GM12874 (cell line): ENCODE data around the gene LPXN.
A peak's percentile ranks its signal among the peaks of the same experiment; 100 is the strongest.

Experiments
- TF ChIP-seq, protein P1 (sequence below): IDR thresholded peaks from 2 replicates; pipeline ENCODE4 v1.5.1; 2011; ENCODE audit warnings: low read depth, mild to moderate bottlenecking, control low read depth, low read length, moderate library complexity; ENCODE audit not compliant: insufficient read depth

LPXN gene

DNA sequence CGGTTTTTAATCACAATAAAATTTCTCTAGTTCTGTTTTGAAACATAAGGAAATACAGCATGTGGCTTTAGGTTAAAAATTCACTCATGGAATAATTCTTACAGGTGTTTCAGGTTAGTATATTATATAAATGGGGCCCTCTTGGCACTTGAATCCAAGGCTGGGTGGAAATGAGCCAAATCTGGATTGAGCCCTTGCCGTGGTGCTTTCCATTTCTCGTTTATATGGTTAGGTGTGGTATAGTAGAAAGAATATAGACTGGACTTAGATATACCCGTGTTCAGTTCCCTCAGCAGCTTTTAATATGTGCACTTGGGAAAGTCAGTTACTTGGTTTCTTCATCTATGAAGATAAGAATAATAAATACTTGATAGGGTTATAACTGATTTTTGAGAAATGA is 19.2 kb upstream of the LPXN start:
- TF ChIP-seq, protein P1, sequence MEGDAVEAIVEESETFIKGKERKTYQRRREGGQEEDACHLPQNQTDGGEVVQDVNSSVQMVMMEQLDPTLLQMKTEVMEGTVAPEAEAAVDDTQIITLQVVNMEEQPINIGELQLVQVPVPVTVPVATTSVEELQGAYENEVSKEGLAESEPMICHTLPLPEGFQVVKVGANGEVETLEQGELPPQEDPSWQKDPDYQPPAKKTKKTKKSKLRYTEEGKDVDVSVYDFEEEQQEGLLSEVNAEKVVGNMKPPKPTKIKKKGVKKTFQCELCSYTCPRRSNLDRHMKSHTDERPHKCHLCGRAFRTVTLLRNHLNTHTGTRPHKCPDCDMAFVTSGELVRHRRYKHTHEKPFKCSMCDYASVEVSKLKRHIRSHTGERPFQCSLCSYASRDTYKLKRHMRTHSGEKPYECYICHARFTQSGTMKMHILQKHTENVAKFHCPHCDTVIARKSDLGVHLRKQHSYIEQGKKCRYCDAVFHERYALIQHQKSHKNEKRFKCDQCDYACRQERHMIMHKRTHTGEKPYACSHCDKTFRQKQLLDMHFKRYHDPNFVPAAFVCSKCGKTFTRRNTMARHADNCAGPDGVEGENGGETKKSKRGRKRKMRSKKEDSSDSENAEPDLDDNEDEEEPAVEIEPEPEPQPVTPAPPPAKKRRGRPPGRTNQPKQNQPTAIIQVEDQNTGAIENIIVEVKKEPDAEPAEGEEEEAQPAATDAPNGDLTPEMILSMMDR = no peak

DNA sequence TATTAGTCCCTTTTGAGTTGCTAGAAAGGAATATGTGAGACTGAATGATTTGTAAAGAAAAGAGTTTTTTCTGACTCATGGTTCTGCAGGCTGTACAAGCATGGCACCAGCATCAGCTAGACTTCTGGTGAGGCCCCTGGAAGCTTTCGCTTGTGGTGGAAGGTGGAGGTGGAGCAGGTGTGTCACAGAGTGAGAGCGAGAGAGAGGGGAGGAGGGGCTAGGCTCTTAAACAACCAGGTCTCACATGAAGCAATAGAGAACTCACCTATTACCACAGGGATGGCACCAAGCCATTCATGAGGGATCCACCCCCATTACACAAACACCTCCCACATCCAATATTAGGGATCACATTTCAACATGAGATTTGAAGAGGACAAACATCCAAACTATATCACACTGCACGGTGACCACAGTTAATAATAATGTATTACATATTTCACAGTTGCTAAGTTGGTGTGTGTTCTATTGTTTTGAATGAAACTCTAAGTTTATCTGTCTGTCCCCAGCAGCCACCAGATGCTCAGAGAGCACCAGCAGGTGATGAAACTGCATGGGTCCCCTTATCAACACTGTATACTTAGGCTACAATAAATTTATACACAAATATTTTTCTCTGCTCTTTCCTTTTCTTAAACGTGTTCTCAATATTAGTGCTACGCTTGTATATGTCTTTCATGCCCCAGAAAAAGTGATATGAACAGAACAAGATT is 17.3 kb upstream of the LPXN start:
- TF ChIP-seq, protein P1 = no peak

DNA sequence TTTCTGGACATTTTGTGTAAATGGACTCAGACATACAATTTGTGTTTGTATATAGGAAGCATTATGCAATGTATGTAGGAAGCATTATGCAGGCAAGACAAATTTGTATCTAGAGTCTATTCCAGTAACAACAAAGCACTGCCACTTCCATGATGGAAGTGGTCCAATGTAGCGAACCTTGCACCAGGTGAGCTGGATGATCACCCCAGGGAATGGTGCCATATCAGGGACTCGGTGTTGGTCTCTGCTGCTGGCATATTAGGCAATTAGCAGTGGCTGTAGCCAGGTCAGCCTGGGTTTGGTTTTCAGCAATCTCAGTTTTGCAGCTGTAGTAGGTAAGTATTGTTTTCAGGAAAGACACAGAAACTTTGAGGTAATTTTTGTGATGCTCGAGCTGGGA is 16.0 kb upstream of the LPXN start:
- TF ChIP-seq, protein P1 = no peak

DNA sequence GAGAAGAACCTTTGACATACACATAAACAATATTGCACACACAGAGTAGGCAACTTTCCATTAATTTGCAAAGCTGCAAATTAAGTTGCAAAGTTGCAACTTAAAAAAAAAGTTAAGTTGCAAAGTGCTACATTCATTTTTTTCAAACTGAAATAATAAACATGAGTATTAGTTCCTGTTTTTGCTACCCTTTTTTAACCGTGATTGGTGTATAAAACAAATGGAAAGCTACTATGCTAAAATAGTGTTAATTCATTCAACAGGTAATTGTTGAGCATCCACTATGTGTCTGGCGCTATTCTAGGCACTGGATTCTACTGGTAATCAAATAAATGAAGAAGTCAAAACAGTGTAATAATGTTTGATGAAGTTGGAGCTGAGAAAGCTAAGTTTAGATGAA is 11.3 kb upstream of the LPXN start:
- TF ChIP-seq, protein P1 = no peak

DNA sequence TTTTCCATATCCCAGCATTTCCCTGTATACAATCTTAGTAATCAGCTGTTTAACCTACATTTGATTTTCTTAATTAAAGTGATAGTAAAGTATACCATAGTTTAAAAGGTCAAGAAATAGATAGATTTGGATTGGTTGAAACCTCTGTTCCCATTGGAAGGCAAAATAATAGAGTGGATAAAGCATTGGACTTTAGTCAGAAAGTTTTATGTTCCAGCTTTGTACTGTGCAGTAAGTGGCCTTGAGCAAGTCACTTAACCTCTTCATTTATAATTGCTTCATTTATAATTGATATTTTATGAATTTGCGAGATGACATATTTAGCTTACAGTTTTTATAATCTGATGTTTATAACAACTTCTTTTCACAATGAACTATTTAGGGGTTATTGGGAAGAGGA is 6.8 kb upstream of the LPXN start:
- TF ChIP-seq, protein P1 = no peak

DNA sequence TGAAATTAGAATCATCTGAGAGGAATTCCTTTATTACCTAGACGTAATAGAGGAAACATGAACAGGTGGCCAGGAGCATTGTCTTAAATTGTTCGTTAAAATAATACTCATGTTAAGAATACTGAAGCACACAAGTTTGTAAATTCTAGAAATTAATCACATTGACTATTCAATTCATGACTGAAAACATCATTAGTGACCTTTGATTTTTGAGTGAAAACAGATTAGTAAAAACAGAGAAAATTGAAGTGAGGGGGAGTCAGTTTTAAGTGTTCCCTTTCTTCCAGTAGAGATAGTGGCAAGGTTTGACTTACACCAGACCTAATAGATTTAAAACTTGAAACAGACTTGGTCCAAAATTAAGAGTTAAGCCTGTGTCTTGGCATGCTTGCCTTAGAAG is 4.7 kb upstream of the LPXN start:
- TF ChIP-seq, protein P1 = no peak

DNA sequence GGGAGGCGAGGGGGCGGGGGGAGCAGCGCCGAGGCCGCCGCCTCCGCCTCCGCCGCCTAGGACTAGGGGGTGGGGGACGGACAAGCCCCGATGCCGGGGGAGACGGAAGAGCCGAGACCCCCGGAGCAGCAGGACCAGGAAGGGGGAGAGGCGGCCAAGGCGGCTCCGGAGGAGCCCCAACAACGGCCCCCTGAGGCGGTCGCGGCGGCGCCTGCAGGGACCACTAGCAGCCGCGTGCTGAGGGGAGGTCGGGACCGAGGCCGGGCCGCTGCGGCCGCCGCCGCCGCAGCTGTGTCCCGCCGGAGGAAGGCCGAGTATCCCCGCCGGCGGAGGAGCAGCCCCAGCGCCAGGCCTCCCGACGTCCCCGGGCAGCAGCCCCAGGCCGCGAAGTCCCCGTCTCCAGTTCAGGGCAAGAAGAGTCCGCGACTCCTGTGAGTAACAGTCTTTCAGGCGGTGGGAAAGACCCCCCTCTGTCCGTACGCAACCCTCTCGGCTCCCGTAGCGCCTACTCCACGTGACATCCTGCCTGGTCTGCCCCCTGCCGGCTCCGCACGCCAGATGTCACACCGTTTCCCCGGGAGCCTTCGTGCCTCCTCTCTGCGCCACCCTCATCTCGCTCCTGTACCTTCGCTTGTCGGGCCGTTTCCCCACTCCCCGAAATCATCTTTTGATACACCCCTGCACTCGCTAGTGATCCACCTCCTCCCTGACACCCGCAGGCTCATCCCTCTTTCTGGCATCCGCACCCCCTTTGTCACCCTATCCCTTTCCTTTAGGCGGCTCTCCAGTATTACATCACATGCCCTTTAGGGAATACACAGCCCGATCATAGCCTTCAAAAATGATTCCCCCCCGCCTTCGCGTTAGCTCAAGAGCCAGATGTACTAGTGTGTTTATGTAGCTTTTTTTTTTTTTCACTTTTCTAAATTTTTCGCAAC is 3.8 kb upstream of the LPXN start:
- TF ChIP-seq, protein P1 = peak; percentile 83
